Dermis blood vessel endothelial cell (primary cell): ENCODE measurements around the gene EIF2S3B. TPM values are rescaled to one million over a fixed set of nuclear protein-coding genes. Genes with fewer than 3 reads are reported as not detected.
"Not testable (repeated sequence)": the region's sequence is repeated elsewhere in the genome, so short reads cannot be mapped to it uniquely, and the experiment has no call there.

Experiments
- DNase-seq: peaks from one replicate; pipeline ENCODE4 v3.0.0; 2010
- total RNA-seq: library from RNA; depleted of rRNA; stranded (reverse); fragments of >200 nt; gene quantifications from 2 replicates; pipeline ENCODE4 v1.2.3, GENCODE V29; 2014

EIF2S3B gene
- 1.0 and 1.2 TPM in 2 replicates for total RNA-seq

DNA sequence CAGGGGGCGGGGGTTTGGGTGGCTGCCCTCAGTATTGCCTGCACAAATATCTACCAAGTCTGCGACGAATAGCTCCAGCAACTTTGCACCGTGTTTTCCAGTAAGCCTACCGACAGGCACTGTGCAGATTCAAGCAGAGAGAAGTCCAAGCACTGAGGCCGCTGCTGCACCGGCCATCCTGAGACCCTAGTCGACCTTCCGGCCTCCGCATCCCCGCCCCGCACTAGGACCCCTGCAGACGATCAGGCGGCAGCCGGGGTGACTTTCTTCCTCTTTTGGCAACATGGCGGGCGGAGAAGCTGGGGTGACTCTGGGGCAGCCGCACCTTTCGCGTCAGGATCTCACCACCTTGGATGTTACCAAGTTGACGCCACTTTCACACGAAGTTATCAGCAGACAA lies at the start of gene EIF2S3B:
Gene EIF2S3B (plus strand): TSS at position 271 of the 400 bp plus-strand sequence. CDS start 13 bp downstream, at position 284.
- DNase-seq, result no peak

DNA sequence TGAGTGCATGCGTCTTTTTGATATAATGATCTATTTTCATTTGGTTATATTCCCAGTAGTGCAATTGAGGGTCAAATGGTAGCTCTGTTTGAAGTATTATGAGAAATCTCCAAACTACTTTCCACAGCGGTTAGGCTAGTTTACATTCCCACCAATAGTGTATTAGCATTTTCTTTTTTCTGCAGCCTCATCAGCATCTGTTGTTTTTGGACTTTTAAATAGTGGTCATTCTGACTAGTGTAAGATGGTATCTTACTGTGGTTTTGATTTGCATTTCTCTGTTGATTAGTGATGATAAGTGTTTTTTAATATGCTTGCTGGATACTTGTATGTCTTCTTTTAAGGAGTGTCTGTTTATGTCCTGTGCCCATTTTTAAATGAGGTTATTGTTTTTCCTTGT lies 48.8 kb upstream of the EIF2S3B start:
- no peak for DNase-seq

DNA sequence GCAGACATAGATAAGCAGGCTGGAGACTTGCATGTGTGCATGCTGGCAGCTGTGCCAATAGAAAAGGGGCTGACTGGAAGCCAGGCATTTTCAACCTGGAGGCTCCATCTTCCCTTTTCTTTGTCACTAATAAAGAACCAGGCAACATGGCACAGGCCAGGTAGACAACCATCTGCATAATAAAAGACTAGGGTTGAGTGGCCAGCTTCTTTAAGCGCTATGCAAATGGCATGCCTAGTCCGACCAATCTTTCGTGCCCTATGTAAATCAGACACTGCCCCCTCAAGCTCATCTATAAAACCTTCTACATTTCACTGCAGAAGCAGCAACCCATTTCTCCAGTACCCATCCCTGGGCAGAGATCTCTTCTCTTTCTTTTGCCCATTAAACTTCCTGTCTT lies 47.9 kb upstream of the EIF2S3B start:
- no peak for DNase-seq

DNA sequence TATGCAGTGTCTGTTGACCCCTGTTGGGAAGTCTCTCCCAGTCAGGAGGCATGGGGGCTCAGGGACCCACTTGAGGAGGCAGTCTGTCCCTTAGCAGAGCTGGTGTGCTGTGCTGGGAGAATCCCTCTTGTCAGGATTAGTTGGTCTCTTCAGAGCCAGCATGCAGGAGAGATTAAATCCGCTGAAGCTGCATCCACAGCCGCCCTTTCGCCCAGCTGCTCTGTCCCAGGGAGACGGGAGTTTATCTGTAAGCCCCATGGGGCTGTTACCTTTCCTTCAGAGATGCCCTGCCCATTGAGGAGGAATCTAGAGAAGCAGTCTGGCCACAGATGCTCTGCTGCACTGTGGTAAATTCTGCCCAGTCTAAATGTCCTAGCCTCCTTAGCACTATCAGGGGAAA lies 39.4 kb upstream of the EIF2S3B start:
- no peak for DNase-seq

DNA sequence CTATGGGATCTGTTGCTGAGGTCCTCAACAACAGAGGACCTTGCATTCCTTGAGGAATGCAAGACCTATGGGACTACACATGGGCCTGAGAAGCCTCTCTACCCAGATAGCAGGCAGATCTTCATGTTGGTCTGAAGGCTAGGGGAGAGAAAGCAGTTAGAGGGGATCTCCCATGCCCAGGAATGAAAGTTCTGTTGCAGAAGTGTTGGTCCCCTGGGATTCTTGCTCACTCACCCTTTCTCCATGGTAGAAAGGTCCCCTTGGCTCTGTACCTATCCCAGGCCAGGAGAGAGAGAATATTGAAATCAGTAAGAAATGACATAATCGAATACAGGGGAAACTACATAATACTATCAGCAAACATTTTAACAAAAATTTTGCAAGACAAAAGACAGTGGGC lies 36.0 kb upstream of the EIF2S3B start:
- DNase-seq, result no peak

DNA sequence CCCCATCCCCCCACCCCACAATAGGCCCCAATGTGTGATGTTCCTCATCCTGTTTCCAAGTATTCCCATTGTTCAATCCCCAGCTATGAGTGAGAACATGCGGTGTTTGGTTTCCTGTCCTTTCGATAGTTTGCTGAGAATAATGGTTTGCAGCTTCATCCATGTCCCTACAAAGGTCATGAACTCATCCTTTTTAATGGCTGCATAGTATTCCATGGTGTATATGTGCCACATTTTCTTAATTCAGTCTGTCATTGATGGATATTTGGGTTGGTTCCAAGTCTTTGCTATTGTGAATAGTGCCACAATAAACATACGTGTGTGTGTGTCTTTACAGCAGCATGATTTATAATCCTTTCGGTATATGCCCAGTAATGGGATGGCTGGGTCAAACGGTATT lies 32.9 kb upstream of the EIF2S3B start:
- not testable (repeated sequence) for DNase-seq

DNA sequence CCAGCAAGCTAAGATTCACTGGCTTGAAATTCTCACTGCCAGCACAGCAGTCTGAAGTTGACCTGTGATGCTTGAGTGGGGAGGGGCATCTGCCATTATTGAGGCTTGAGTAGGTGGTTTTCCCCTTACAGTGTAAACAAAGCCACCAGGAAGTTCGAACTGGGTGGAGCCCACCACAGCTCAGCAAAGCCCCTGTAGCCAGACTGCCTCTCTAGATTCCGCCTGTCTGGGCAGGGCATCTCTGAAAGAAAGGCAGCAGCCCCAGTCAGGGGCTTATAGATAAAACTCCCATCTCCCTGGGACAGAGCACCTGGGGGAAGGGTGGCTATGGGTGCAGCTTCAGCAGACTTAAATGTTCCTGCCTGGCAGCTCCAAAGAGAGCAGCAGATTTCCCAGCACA lies 23.8 kb upstream of the EIF2S3B start:
- DNase-seq, result not testable (repeated sequence)

DNA sequence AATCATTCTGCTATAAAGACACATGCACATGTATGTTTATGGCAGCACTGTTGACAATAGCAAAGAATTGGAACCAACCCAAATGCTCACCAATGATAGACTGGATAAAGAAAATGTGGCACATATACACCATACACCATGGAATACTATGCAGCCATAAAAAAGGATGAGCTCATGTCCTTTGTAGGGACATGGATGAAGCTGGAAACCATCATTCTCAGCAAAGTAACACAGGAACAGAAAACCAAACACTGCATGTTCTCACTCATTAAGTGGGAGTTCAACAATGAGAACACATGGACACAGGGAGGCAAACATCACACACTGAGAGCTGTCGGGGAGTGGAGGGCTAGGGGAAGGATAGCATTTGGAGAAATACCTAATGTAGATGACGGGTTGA lies 18.4 kb upstream of the EIF2S3B start:
- DNase-seq, result not testable (repeated sequence)

DNA sequence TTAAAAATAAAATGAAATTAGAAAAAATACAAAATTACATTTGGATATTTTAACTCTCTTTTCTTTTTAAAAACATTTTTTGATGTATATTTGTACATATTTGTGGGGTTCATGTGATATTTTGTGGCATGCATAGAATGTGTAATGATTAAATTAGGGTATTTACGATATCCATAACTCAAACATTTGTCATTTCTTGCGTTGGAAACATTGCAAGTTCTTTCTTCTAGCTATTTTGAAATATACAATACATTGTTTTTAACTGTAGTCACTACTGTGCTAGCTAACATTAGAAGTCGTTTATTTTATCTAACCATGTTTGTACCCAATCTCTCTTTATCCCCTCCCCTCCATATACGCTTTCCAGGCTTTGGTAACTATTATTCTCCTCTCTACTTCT lies 13.9 kb upstream of the EIF2S3B start:
- no peak for DNase-seq

DNA sequence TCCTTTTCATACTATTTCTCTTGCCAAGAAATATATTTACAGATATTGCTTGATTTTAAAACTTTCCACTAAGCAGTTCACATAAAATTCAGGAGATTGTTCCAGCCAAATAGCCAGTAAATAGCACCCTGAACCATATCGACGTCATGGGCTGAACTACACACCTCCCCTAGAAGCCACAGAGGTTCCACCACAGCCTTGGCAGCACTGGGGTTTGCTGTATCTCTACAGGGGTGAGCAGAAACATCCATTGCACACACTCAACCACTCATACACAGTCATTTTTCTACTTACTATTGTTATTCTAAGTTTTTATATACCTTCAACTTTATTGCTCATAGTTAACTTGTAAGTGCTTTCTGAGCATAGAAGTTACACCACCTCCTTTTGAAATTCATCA lies 8.1 kb upstream of the EIF2S3B start:
- no peak for DNase-seq

DNA sequence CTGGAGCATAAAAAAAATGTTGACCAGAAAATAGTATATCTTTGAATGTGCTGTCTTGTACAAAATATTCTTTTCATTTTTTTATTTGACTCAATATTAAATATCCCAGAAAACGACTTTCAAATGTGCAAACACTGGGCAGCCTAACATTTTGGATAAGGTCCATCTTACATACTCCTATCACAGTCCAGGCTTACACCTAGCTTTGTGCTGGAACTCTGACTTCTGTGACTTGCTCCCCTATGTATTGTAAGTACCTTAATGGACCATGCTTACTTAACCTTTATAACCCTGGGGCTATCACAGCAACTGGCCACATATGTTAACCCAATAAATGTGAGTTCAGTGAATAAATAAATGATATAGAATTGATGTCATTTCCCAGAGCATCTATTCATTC lies 7.6 kb upstream of the EIF2S3B start:
- DNase-seq, result no peak

DNA sequence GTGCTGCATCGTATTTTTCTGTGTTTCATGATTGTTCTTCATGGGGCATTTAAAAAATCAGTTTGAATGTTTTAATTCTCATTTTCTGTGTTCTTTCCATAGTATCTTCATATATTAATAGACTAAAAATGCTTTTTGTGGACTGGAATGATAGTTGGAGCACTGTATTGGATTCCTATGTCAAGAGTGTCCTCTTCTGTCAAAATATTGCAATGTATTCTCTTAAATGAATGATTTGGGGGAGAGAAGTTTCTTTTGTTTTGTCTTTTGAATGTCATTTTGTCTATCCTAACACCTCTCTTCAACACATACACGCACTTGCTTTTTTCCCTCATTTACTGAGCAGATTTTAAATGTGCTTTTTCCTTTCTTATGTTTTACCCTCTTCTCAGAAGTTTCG lies 4.7 kb upstream of the EIF2S3B start:
- peak; percentile 2 for DNase-seq

DNA sequence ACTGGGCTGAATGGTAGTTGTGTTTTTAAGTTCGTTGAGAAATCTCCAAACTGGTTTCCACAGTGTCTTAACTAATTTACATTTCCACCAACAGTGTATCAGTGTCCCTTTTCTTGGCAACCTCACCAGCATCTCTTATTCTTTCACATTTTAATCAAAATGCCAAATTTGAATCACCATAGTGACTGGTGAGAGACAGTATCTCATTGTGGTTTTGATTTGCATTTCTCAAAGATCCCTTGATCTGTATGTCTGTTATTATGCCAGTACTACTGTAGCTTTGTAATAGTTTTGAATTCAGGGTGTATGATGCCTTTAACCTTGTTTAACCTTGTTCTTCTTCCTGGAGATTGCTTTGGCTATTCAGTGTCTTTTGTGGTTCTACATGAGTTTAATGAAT lies 2.2 kb upstream of the EIF2S3B start:
- DNase-seq, result no peak

DNA sequence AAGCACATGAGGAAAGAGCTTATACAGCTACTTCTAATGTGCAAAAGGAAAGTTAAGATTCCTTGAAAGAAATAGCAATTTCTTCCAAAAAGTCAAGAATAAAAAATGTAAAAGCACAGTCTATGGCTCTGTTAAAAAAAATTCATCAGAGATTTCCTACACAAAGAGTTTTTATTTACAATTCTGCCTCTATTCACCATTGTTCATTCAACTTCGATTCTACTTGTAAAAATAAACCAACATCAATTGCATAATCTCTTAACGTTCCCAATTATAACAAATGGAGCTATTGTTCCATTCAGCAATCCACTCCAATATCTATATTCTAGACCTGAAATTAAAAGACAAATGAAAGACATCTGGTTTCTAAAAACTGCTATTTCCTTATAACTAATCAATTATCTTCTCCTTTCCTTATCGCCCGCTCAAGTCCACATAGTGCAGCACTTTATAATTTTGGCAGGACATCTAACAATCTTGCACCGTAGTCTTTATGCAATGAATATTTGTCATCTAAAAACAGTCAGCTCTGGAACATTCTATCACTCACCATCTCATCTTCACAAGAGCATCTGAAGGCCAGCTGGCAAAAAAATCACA lies 6.2 kb downstream of the EIF2S3B start:
- DNase-seq, result no peak

DNA sequence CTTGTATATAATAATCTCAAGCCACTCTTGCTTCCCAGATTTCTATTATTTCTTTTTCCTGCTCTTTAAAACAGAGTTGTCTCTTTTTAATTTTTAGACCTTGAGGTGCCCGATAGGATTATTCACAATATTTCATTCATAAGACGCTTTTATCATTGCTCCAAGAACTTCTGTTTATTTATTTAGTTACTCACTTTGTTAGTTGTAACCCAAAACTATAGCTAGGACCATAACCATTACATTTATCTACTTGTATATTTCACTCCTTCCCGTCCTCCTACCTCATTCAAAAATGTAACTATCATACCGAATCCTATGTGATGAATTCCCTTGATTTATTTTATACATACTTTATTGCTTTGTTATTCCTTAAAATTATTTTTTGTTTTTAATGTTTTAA lies 7.1 kb downstream of the EIF2S3B start:
- no peak for DNase-seq

DNA sequence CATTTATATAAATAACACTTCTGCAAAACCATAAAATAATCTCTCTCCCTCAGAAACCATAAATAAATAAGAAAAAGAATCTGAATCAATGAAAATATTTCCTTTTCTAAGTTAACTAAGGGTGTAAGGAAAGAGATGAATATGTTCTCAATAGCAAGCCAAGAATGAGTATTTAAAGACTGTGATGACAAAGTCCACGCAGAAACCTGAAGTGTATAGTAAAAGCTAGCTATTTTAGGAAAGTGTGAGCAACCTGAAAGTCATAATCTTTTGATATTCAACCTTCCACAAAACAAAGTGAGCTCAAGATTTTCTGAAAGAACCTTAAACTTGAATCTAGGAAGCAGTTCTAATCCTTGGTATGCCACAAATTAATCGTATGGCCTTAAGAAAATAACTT lies 15.9 kb downstream of the EIF2S3B start:
- no peak for DNase-seq

DNA sequence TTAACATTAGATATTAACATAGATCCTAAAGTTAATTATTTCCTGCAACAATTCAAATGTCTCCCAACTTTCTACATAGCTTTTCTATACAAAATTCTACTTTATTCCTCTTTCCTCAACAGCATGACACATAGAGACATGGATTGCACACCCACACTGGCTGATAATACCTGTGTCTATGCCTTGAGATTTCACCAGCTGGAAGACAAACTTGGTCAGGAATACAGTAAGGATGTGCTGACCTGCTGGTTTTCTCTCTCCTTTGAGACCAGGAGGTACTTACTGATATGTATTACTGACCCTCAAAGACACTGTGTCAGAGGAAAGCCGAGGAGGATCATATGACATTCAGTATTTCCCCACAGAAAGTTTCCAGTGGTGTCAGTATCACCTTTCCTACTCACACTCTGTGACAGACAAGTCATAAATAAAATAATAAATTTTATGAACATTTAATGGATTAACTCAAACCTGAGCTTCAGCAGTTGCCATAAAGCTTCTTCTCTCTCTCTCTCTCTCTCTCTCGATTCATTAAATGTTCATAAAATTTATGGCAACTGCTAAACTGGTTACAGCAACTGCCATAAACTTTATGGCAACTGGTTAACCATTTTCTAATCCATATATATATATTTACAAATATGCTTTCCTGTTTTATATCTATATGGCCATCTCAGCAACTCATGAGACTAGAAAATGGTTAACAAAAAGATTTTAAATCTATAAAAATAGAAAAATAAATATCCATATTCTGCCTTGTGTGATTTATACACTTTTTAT lies 22.7 kb downstream of the EIF2S3B start:
- no peak for DNase-seq

DNA sequence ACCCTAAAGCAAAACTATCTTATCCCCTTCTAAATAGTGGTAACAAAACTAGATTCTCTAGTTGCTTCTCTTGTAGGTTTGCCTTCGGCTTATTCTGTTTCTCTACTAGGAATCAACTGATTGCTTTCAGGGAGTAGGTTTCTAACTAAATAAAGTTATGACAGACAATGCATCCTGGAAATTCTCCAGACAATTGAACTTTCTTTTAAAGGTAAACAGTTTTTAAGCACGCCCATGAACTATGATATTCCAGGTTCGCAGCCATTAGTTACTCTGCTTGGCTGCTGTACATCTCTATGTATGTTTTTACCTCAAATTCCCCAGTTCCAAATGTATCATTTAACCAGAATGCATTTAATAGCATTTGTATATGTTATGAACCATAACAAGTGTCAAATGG lies 23.9 kb downstream of the EIF2S3B start:
- DNase-seq, result no peak

DNA sequence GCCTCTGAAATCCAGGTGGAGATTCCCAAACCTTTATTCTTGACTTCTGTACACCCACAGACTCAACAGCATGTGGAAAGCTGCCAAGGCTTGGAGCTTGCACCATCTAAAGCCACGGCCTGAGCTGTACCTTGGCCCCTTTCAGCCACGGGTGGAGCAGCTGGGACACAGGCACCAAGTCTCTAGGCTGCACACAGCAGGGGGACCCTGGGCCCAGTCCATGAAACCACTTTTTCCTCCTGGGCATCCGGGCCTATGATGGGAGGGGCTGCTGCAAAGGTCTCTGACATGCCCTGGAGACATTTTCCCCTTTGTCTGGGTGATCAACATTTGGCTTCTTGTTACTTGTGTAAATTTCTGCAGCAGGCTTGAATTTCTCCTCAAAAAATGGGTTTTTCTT lies 32.0 kb downstream of the EIF2S3B start:
- DNase-seq, result no peak

DNA sequence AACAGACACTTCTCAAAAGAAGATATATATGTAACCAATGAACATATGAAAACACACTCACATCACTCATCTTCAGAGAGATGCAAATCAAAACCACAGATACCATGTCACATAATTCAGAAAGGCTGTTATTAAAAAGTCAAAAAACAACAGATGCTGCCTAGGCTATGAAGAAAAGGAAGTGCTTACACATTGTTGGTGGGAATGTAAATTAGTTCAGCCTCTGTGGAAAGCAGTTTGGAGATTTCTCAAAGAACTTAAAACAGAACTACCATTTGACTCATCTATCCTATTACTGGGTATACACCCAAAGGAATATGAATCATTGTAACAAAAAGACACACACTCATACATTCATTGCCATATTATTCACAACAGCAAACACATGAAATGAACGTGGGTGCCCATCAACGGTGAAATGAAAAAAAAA lies 35.1 kb downstream of the EIF2S3B start:
- no peak for DNase-seq

DNA sequence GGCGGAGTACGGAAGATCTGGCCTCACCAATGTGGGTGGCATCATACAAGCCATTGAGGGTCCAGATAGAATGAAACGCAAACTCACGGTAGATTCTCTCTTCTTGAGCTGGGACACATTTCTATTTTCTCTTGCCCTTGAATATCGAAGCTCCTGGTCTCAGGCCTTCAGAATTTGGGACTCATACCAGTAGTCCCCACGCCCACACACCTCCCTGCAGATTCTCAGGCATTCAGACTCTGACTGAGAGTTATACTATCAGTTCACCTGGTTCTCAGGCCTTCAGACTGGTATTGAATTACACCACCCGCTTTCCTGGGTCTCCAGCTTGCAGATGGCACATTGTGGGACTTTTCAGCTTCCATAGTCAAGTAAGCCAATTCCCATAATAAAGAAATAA lies 37.8 kb downstream of the EIF2S3B start:
- DNase-seq, result no peak

DNA sequence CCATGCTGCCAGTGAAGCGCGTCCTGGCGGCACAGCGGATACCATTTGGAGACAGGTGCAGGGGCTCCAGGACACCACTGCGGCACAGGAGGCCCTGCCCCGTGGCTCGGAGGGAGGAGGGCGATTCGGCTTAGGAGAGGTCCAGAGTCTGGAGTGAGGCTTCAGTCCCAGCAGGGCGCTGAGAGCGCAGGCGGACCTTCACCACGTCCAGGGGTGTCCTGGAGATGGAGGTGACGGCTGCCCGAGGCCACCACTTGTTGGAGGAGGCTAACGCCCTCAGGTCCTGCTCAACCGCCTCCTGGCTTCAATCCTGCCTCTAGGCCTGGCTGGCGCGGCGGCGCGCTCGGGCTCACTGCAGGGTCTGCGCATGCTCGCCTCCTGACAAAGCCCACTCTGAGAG lies 45.7 kb downstream of the EIF2S3B start:
- no peak for DNase-seq

DNA sequence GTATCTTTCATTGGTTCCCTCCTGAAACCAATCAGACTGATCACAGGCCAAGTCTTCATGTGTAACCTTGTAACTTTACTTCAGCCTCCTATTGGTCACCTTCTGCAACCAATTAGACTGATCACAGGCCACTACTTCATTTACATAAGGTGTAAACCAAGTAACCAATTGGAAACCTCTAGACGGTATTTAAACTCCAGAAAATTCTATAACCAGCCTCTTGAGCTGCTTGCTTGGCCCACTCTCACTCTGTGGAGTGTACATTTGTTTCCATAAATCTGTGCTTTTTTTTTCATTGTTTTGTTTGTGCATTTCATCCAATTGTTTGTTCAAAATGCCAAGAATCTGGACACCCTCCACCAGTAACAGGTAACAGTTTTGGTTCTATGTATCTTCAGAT lies 47.5 kb downstream of the EIF2S3B start:
- DNase-seq, result no peak

DNA sequence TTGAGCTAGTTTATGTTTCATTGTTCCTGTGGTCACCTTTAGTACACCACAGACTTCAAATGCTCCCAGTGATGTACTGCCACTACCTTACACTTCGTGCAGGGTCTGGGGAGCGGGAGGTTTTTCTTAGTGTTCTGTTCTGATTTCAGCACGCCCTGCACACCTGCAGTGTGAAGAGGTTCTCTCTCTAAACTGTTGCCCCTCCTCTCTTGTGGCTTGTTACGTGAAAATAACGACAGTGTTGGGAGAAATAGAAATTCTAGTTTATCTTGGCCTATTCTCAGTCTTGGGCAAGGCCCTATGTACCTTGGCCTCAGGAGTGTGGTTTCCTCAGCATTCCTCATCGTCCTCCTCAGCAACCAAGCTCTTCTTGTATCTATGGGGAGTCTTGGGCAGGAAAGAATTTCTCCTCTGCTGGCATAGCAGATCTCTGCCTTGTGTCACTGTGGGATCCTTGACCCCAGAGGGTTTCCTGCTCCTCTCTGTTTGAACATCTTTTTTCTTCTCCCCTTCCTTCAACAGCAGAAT lies 48.6 kb downstream of the EIF2S3B start:
- DNase-seq, result no peak
